HAP-1 (cell line): ENCODE data around the gene SLC17A9.
A peak's percentile ranks its signal among the peaks of the same experiment; 100 is the strongest.

ENCODE experiments used
- DNase-seq, 2 experiments: peaks; one replicate each; pipeline ENCODE4 v3.0.0-alpha.2; 2016 to 2020; ENCODE audit warnings: low spot score in 2 of 2
- H3K27me3 ChIP-seq: fragments of 250-450 bp; sonication (Bioruptor Pico); 2 replicates; pipeline ENCODE4 v1.5.1; 2020; ENCODE audit warnings: low read depth, mild to moderate bottlenecking, moderate library complexity
- H3K36me3 ChIP-seq: fragments of 250-450 bp; sonication (Bioruptor Pico); replicated peaks from 2 replicates; pipeline ENCODE4 v1.5.1; 2020; ENCODE audit warnings: mild to moderate bottlenecking
- H3K4me1 ChIP-seq: fragments of 250-450 bp; sonication (Bioruptor Pico); 2 replicates; pipeline ENCODE4 v1.5.1; 2020; ENCODE audit warnings: mild to moderate bottlenecking
- H3K4me3 ChIP-seq: fragments of 250-450 bp; sonication (Bioruptor Pico); 2 replicates; pipeline ENCODE4 v1.5.1; 2020; ENCODE audit warnings: mild to moderate bottlenecking, moderate library complexity
- H3K9me3 ChIP-seq: fragments of 250-450 bp; sonication (Bioruptor Pico); 2 replicates; pipeline ENCODE4 v1.5.1; 2020; ENCODE audit warnings: mild to moderate bottlenecking, moderate library complexity
- in situ Hi-C: fragments of 300-500 bp; cut with MboI; formaldehyde crosslinking; loops from 3 replicates; pipeline ENCODE4 v1.14.3; 2020; ENCODE audit warnings: low sequenced_read_pairs, inconsistent platforms, mixed read lengths

Gene SLC17A9

GRCh38 chr20:62969179-62969760, 16.8 kb downstream of the SLC17A9 start:
- H3K9me3 ChIP-seq, result no peaks in the 10 kb centered on the region
- in situ Hi-C loops, result no loop called here
- H3K27me3 ChIP-seq, result peaks cover 16% of the 10 kb centered on the region
- H3K36me3 ChIP-seq, result no peaks in the 10 kb centered on the region; the same call in 1 of the 2 replicates
- H3K4me1 ChIP-seq, result no peaks in the 10 kb centered on the region
- DNase-seq, result no peak
- no peak overlapping the region for H3K4me3 ChIP-seq

GRCh38 chr20:62969939-62970306, 17.4 kb downstream of the SLC17A9 start:
- H3K36me3 ChIP-seq, result no peaks in the 10 kb centered on the region; the same call in 1 of the 2 replicates
- peaks cover 23% of the 10 kb centered on the region for H3K27me3 ChIP-seq
- no peaks in the 10 kb centered on the region for H3K4me1 ChIP-seq
- no peak overlapping the region for H3K4me3 ChIP-seq
- in situ Hi-C loops, result no loop called here
- DNase-seq, result no peak
- no peaks in the 10 kb centered on the region for H3K9me3 ChIP-seq

GRCh38 chr20:62970307-62971210, 18.1 kb downstream of the SLC17A9 start:
- H3K36me3 ChIP-seq, result no peaks in the 10 kb centered on the region
- DNase-seq, result no peak
- peaks cover 29% of the 10 kb centered on the region for H3K27me3 ChIP-seq
- no peaks in the 10 kb centered on the region for H3K4me1 ChIP-seq
- no peaks in the 10 kb centered on the region for H3K9me3 ChIP-seq
- in situ Hi-C loops, result no loop called here
- H3K4me3 ChIP-seq, result no peak overlapping the region

GRCh38 chr20:62971211-62971949, 18.9 kb downstream of the SLC17A9 start:
- Histone ChIP-seq H3K36me3 (no peaks in the 10 kb centered on the region), H3K27me3 (peaks cover 34% of the 10 kb centered on the region)
- no peak for DNase-seq

GRCh38 chr20:62971950-62972844, 19.7 kb downstream of the SLC17A9 start:
- peaks cover 41% of the 10 kb centered on the region for H3K27me3 ChIP-seq
- in situ Hi-C loops, result no loop called here
- DNase-seq, result peak; percentile 70 to 93
- H3K36me3 ChIP-seq, result no peaks in the 10 kb centered on the region
- no peaks in the 10 kb centered on the region for H3K9me3 ChIP-seq
- no peaks in the 10 kb centered on the region for H3K4me1 ChIP-seq
- H3K4me3 ChIP-seq, result no peak overlapping the region

More at GRCh38 chr20:62971211-62971949, 18.9 kb downstream of the SLC17A9 start:
- Histone ChIP-seq H3K9me3 (no peaks in the 10 kb centered on the region), H3K4me3 (no peak overlapping the region), H3K4me1 (no peaks in the 10 kb centered on the region)
- in situ Hi-C loops, result no loop called here

GRCh38 chr20:62972845-62973745, 20.6 kb downstream of the SLC17A9 start:
- in situ Hi-C loops, result no loop called here
- H3K27me3 ChIP-seq, result peaks cover 49% of the 10 kb centered on the region

GRCh38 chr20:62975251-62975760, 22.8 kb downstream of the SLC17A9 start:
- Histone ChIP-seq H3K4me1 (no peaks in the 10 kb centered on the region), H3K27me3 (peaks cover 64% of the 10 kb centered on the region), H3K9me3 (no peaks in the 10 kb centered on the region), H3K4me3 (no peak overlapping the region), H3K36me3 (no peaks in the 10 kb centered on the region)
- no peak for DNase-seq
- in situ Hi-C loops, result no loop called here

More at GRCh38 chr20:62972845-62973745, 20.6 kb downstream of the SLC17A9 start:
- H3K9me3 ChIP-seq, result no peaks in the 10 kb centered on the region
- H3K36me3 ChIP-seq, result no peaks in the 10 kb centered on the region
- DNase-seq, result no peak
- H3K4me1 ChIP-seq, result no peaks in the 10 kb centered on the region
- no peak overlapping the region for H3K4me3 ChIP-seq

GRCh38 chr20:62975812-62976508, 23.5 kb downstream of the SLC17A9 start:
- Histone ChIP-seq H3K9me3 (no peaks in the 10 kb centered on the region), H3K27me3 (peaks cover 71% of the 10 kb centered on the region), H3K36me3 (no peaks in the 10 kb centered on the region), H3K4me3 (no peak overlapping the region), H3K4me1 (peaks cover 3% of the 10 kb centered on the region; the same call in 1 of the 2 replicates)
- no peak for DNase-seq
- in situ Hi-C loops, result no loop called here

- DNase-seq, result no peak
- H3K4me3 ChIP-seq, result no peak overlapping the region
- no peaks in the 10 kb centered on the region for H3K9me3 ChIP-seq
- H3K27me3 ChIP-seq, result peaks cover 77% of the 10 kb centered on the region
- no peaks in the 10 kb centered on the region for H3K36me3 ChIP-seq
- H3K4me1 ChIP-seq, result peaks cover 3% of the 10 kb centered on the region; the same call in 1 of the 2 replicates
- in situ Hi-C loops, result no loop called here
Measured at GRCh38 chr20:62976886-62977285, 24.4 kb downstream of the SLC17A9 start.

DNA sequence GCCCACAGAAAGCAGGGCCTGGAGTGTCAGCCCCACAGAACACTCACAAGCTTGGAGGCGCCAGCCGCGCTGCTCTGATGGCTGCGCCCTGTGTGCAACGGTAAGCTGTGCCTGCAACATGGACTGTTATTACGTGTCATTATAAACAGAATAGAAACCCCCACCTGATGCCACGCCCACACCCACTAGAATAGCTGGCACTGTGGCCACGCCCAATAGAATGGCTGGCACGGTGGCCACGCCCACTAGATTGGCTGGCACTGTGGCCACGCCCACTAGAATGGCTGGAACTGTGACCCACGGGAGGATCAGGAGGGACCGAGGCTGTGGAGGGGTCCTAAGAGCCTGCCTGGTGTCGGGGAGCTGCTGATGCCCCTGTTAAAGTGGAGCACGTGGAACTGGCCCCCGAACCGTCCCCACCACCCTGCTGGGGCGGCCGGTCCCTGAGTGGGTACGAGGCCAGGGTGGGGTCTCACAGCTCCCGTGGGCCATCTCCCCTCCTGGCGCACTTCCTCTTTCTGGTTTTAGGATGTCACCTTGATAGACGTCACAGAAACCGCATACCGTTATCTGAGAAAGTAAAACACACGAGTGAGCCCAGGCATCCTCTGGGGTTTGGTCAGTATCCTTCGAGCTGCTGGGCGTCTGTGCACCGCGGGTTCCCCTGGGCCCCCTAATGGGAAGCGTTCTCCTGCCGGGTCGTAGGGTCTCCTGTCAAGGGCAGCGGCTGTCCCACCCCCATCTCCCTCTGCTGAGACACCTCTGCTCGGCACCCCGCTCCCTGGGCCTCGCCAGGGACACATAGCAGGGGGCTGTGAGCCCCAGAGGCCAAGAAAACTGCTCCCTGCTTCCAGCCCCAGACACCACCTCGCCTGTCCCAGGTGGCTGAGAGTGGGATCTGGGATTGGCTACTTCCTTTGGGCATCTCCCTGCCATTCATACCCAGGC, 25.4 kb downstream of the SLC17A9 start:
- Histone ChIP-seq H3K4me1 (peaks cover 3% of the 10 kb centered on the region; the same call in 1 of the 2 replicates), H3K4me3 (no peak overlapping the region), H3K27me3 (peaks cover 78% of the 10 kb centered on the region), H3K36me3 (no peaks in the 10 kb centered on the region), H3K9me3 (no peaks in the 10 kb centered on the region)
- peak in 1 of 2 experiments; percentile 39 for DNase-seq
- in situ Hi-C loops, result no loop called here

DNA sequence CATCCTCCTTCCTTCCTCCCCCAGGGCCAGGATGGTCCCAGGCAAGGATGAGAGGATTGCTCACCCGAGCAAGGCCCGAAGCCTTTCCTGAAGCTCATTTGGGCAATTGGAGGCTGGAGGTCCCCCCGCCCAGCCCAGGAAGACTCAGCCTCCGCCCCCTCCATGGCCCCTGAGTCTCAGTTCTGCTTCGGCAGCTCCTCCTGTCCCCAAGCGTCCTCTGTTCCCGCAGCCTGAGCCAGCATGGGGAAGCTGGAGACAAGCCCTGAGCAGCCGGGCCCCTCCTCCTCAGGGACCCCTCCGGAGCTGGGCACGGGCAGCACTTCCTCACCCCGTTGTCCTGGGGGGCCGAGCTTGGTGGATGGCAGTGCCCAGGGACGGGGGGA, 26.0 kb downstream of the SLC17A9 start:
- Histone ChIP-seq H3K36me3 (no peaks in the 10 kb centered on the region), H3K4me3 (no peak overlapping the region), H3K27me3 (peaks cover 74% of the 10 kb centered on the region), H3K4me1 (peaks cover 3% of the 10 kb centered on the region; the same call in 1 of the 2 replicates), H3K9me3 (no peaks in the 10 kb centered on the region)
- in situ Hi-C loops, result no loop called here
- no peak for DNase-seq
